WERI-Rb-1 (cell line): Measurements from ENCODE around the gene GMPR.

ENCODE experiments used
- DNase-seq: peaks from one replicate; pipeline ENCODE4 v3.0.0-alpha.2; 2020
- H3K27ac ChIP-seq: fragments of 250-450 bp; sonication (Bioruptor Pico); 2 replicates; pipeline ENCODE4 v1.5.1; 2020; ENCODE audit warnings: mild to moderate bottlenecking, moderate library complexity
- H3K27me3 ChIP-seq: fragments of 250-450 bp; sonication (Bioruptor Pico); 2 replicates; pipeline ENCODE4 v1.5.1; 2021; ENCODE audit warnings: mild to moderate bottlenecking, low read depth, moderate library complexity; ENCODE audit not compliant: insufficient read depth, severe bottlenecking
- H3K36me3 ChIP-seq: fragments of 250-450 bp; sonication (Bioruptor Pico); 2 replicates; pipeline ENCODE4 v1.5.1; 2020; ENCODE audit warnings: mild to moderate bottlenecking, moderate library complexity
- H3K4me3 ChIP-seq: 2 replicates; pipeline ENCODE4 v1.5.1; 2011; ENCODE audit warnings: low read depth, mild to moderate bottlenecking, control low read depth, low read length
- H3K9me3 ChIP-seq: fragments of 250-450 bp; sonication (Bioruptor Pico); 2 replicates; pipeline ENCODE4 v1.5.1; 2021; ENCODE audit warnings: mild to moderate bottlenecking, moderate library complexity; ENCODE audit not compliant: severe bottlenecking
- CTCF ChIP-seq: IDR thresholded peaks from 2 replicates; pipeline ENCODE4 v1.5.1; 2011; ENCODE audit warnings: low read depth, mild to moderate bottlenecking, control low read depth, inconsistent platforms, low read length

Gene GMPR

GRCh38 chr6:16199804-16200203 lies 38.6 kb upstream of the GMPR start:
- DNase-seq = peak; percentile 58
- no peaks in the 10 kb centered on the region for H3K27me3 ChIP-seq
- no peaks in the 10 kb centered on the region for H3K9me3 ChIP-seq
- no peaks in the 10 kb centered on the region for H3K36me3 ChIP-seq
- H3K4me3 ChIP-seq = peak overlapping the region; percentile 13
- no peak for TF ChIP-seq CTCF
- H3K27ac ChIP-seq = no peak overlapping the region

DNA sequence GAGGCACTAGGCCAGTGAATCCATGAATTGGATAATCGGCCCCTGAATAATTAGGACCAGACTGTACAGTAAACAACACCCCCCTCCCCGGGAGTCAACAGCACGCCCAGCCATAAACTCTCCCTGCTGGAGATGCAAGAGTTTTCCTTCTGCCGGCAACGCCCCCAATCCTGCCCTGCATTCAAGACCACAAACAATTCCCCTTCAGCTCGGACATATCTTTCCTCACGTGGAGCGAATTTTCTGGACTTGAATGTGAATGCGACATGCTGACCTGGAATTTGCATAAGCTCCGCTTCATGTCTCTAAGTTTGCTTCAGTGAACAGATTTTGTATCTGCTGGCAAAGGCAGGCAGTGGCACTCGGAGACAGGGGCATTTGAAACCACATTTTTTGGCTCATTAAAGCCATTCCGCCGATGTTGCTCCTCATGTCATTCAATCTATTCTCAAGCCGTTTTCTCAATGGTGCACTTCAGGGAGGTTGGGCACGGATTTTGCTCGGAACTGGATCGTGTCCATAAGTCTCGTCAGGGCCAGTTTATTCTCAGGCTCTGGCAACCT lies 38.0 kb upstream of the GMPR start:
- TF ChIP-seq CTCF = no peak
- H3K4me3 ChIP-seq = peak overlapping the region; percentile 13
- no peak overlapping the region for H3K27ac ChIP-seq
- H3K9me3 ChIP-seq = no peaks in the 10 kb centered on the region
- no peak for DNase-seq
- H3K36me3 ChIP-seq = no peaks in the 10 kb centered on the region
- no peaks in the 10 kb centered on the region for H3K27me3 ChIP-seq

- TF ChIP-seq CTCF = no peak
- H3K36me3 ChIP-seq = no peaks in the 10 kb centered on the region
- H3K4me3 ChIP-seq = no peak overlapping the region
- H3K27ac ChIP-seq = no peak overlapping the region
- H3K9me3 ChIP-seq = no peaks in the 10 kb centered on the region
- no peaks in the 10 kb centered on the region for H3K27me3 ChIP-seq
- no peak for DNase-seq
Measured at GRCh38 chr6:16201706-16202105, 36.7 kb upstream of the GMPR start.

DNA sequence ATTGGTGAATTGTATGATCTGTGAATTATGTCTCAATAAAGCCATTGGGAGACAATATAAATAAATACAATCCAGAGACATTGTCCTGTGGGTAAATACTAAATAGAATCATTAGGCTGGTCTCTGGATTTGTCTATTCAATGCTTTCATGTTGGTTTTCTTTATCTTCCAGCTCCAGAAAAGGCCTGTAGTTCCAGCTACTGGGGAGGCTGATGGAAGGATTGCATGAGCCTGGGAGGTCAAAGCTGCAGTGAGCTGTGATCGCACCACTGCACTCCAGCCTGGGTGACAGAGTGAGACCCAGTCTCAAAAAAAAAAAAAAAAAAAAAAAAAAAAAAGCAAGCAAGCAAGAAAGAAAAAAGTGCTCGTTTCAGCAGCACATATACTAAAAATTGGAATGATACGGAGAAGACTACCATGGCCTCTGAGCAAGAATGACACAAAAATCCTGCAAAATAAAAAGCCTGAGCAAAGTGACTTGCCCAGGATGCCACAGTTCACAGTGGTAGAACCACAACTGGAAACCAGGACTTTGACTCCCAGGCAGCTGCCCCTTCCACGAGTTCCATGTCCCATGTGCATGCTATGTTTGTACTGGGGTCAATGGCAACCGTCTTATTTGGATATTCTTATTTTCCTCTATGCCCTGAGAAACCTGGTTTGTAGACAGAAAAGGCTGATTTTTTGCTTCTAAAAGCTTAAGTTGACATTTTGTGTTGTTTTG lies 33.6 kb upstream of the GMPR start:
- Histone ChIP-seq H3K9me3 (no peaks in the 10 kb centered on the region), H3K27me3 (no peaks in the 10 kb centered on the region), H3K27ac (no peak overlapping the region), H3K36me3 (no peaks in the 10 kb centered on the region), H3K4me3 (no peak overlapping the region)
- DNase-seq = no peak
- no peak for TF ChIP-seq CTCF

GRCh38 chr6:16205377-16206144 lies 32.8 kb upstream of the GMPR start:
- no peak for TF ChIP-seq CTCF
- no peak for DNase-seq
- no peak overlapping the region for H3K27ac ChIP-seq
- no peak overlapping the region for H3K4me3 ChIP-seq
- no peaks in the 10 kb centered on the region for H3K36me3 ChIP-seq
- no peaks in the 10 kb centered on the region for H3K9me3 ChIP-seq
- no peaks in the 10 kb centered on the region for H3K27me3 ChIP-seq
